SK-N-DZ (cell line): ENCODE results near the gene CYP2F1.

Source experiments
- DNase-seq: peaks from one replicate; pipeline ENCODE4 v3.0.0-alpha.2; 2015; ENCODE audit warnings: low spot score

CYP2F1 gene

DNA sequence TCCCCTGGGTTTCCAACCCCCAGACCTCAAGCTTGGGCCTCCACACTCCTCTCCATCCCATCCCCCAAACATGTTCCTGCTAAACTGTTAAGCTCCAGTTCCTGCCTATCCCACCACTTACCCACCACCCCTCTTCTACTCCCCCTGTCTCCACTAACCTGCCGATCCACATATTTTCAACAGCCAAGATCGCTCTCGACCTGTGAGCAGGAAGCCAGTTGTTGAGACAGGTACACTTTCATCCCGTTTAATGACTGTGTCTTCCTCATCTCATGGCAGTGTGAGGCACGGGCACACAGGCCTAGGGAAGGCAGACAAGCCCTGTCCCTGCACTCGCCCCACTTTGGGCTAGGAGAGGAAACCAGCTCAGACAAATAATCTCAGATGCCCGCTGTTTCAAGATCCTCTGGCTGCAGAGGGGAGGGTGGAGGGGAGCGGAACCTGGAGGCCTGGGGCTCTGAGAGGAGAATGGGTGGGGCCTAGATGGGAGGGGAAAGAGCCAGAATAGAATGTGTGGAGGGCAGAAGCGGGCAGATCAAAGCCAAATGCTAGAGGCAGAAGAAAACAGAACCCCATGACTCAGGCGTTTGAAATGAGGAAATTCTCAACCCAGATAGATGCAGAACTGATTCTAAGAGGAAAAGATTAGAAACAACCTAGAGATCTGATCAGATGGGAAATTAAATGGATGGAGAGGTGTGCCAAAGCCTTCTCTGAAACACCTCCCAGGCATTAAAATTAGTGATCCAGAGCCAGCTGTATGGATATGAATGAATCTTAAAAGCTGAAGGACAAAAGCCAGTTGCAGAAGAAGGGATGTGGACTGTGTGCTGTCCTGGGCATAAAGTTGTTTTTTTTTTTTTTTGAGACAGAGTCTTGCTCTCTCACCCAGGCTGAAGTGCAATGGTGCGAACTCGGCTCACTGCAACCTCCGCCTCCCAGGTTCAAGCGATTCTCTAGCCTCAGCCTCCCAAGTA is 61.9 kb downstream of the CYP2F1 start:
- no peak for DNase-seq
